ENCODE results near the gene ADH1B. TPM values are rescaled to one million over a fixed set of nuclear protein-coding genes. Genes with fewer than 3 reads are reported as not detected.

The ADH1B gene
- total and polyA plus RNA-seq, 10 of the 15 experiments (the other 5 are each of a cell fraction or from before 2014, with no cell fraction given): 1.3 TPM; not detected in 9

DNA sequence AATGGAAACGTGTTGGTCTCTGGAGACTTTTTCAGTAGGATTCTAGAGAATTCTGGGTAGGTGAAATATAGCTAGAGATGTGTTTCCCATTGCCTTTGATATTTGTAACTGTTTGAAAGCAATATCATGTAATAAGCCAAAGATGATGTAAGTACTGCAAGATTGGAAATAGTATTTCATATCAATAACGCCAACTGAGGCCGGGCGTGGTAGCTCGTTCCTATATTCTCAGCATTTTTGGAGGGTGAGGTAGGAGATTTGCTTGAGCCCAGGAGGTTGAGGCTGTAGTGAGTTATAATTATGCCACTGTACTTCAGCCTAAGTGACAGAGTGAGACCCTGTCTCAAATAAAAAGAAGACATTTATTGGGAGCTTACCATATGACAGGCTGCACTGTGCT lies 39.9 kb downstream of the ADH1B start (continued):
- TF ChIP-seq, protein P1, sequence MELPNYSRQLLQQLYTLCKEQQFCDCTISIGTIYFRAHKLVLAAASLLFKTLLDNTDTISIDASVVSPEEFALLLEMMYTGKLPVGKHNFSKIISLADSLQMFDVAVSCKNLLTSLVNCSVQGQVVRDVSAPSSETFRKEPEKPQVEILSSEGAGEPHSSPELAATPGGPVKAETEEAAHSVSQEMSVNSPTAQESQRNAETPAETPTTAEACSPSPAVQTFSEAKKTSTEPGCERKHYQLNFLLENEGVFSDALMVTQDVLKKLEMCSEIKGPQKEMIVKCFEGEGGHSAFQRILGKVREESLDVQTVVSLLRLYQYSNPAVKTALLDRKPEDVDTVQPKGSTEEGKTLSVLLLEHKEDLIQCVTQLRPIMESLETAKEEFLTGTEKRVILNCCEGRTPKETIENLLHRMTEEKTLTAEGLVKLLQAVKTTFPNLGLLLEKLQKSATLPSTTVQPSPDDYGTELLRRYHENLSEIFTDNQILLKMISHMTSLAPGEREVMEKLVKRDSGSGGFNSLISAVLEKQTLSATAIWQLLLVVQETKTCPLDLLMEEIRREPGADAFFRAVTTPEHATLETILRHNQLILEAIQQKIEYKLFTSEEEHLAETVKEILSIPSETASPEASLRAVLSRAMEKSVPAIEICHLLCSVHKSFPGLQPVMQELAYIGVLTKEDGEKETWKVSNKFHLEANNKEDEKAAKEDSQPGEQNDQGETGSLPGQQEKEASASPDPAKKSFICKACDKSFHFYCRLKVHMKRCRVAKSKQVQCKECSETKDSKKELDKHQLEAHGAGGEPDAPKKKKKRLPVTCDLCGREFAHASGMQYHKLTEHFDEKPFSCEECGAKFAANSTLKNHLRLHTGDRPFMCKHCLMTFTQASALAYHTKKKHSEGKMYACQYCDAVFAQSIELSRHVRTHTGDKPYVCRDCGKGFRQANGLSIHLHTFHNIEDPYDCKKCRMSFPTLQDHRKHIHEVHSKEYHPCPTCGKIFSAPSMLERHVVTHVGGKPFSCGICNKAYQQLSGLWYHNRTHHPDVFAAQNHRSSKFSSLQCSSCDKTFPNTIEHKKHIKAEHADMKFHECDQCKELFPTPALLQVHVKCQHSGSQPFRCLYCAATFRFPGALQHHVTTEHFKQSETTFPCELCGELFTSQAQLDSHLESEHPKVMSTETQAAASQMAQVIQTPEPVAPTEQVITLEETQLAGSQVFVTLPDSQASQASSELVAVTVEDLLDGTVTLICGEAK (IDR thresholded peaks at IDR 0.05; ENCODE audit: borderline replicate concordance): no peak
- no peak for TF ChIP-seq EED (IDR thresholded peaks at IDR 0.05; ENCODE audit: low read depth)
- no peak for TF ChIP-seq PAX5 (IDR thresholded peaks at IDR 0.05; ENCODE audit: borderline replicate concordance, low read depth, low read length)
- TF ChIP-seq JUNB (IDR thresholded peaks at IDR 0.05): no peak
- no peak for TF ChIP-seq FOXM1 (IDR thresholded peaks at IDR 0.05; ENCODE audit: low read depth, low read length)
- no peak for TF ChIP-seq CBFB (IDR thresholded peaks at IDR 0.05; ENCODE audit: low read depth)
- no peak for TF ChIP-seq WRNIP1 (IDR thresholded peaks at IDR 0.05; ENCODE audit: borderline replicate concordance, low read depth, low read length)

DNA sequence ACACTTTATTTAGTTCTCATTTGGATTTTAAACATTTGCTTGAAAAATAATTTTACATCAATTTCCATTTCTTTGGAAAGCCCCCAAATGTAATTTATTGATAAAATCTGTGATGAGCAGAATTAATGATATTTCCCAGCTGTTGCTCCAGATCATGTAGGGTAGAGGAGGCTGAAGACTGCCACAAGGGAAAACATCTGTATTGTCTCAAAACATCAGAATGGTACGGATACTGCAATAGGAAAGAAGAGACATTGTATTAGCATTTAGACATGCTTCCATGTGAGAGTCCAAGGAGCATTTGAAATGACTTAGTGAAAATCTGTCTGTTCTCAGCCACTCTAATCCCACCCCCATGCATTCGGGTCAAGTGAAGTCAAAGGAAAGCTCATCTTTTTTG lies 44.8 kb downstream of the ADH1B start:
- Histone ChIP-seq H3K27me3 (replicated peaks in 1 of 2; ENCODE audit: control insufficient read depth in 2 of 2, insufficient read depth in 2 of 2, low read length in 1 of 2) (no peaks in the 10 kb centered on the region), H3K36me3 (ENCODE audit: control insufficient read depth in 2 of 2, insufficient read depth in 2 of 2, low read length in 1 of 2) (no peaks in the 10 kb centered on the region), H3K9me3 (replicated peaks; ENCODE audit: control insufficient read depth, insufficient read depth, low read length) (no peaks in the 10 kb centered on the region), H3K4me3 (no peak overlapping the region), H3K4me1 (ENCODE audit: control insufficient read depth, insufficient read depth, low read length) (no peaks in the 10 kb centered on the region), H3K4me2 (ENCODE audit: control insufficient read depth, insufficient read depth) (no peak overlapping the region), H3K27ac (ENCODE audit: control insufficient read depth, insufficient read depth) (no peak overlapping the region), H2AFZ (ENCODE audit: control insufficient read depth, low read depth, low read length) (no peak overlapping the region), H4K20me1 (ENCODE audit: control insufficient read depth, insufficient read depth) (no peaks in the 10 kb centered on the region), H3K79me2 (ENCODE audit: control insufficient read depth, insufficient read depth, low read length) (no peaks in the 10 kb centered on the region), H3K9ac (ENCODE audit: control insufficient read depth, insufficient read depth, low read length) (no peak overlapping the region)
- 55% methylated on average over 2 of the region's 2 CpGs for WGBS (ENCODE audit: insufficient coverage, insufficient replicate concordance, low lambda C conversion rate, missing lambda C conversion rate)
- DNase-seq (ENCODE audit: low read depth, low spot score): no peak
- intact Hi-C loops (cut with micrococcal nuclease; ENCODE audit: unreplicated experiment): no loop called here
- no TSS peak for BruUV-seq (replicated peaks)
- CTCF ChIA-PET: no interaction called here
- in situ Hi-C loops (cut with MboI): no loop called here
- ATAC-seq: no peak
- RAD21 ChIA-PET (ENCODE audit: unreplicated experiment): no interaction called here
- POLR2A ChIA-PET: interaction anchor here (0.6 kb wide), 1 partner anchor 9 kb away, joined by 4 read pairs; no protein-coding TSS in a partner anchor
- FAIRE-seq: no peak
- SMC1A ChIA-PET (ENCODE audit: uncharacterized antibody, unreplicated experiment): no interaction called here
- TF ChIP-seq SUPT20H (IDR thresholded peaks at IDR 0.05; ENCODE audit: borderline replicate concordance, control insufficient read depth, low read depth, low read length): no peak
- no peak for TF ChIP-seq RELA (IDR thresholded peaks at IDR 0.05; ENCODE audit: borderline replicate concordance, partially characterized antibody)
- TF ChIP-seq, protein P2, sequence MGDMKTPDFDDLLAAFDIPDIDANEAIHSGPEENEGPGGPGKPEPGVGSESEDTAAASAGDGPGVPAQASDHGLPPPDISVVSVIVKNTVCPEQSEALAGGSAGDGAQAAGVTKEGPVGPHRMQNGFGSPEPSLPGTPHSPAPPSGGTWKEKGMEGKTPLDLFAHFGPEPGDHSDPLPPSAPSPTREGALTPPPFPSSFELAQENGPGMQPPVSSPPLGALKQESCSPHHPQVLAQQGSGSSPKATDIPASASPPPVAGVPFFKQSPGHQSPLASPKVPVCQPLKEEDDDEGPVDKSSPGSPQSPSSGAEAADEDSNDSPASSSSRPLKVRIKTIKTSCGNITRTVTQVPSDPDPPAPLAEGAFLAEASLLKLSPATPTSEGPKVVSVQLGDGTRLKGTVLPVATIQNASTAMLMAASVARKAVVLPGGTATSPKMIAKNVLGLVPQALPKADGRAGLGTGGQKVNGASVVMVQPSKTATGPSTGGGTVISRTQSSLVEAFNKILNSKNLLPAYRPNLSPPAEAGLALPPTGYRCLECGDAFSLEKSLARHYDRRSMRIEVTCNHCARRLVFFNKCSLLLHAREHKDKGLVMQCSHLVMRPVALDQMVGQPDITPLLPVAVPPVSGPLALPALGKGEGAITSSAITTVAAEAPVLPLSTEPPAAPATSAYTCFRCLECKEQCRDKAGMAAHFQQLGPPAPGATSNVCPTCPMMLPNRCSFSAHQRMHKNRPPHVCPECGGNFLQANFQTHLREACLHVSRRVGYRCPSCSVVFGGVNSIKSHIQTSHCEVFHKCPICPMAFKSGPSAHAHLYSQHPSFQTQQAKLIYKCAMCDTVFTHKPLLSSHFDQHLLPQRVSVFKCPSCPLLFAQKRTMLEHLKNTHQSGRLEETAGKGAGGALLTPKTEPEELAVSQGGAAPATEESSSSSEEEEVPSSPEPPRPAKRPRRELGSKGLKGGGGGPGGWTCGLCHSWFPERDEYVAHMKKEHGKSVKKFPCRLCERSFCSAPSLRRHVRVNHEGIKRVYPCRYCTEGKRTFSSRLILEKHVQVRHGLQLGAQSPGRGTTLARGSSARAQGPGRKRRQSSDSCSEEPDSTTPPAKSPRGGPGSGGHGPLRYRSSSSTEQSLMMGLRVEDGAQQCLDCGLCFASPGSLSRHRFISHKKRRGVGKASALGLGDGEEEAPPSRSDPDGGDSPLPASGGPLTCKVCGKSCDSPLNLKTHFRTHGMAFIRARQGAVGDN (IDR thresholded peaks at IDR 0.05): no peak
- no peak for TF ChIP-seq NR2C2 (IDR thresholded peaks at IDR 0.05; ENCODE audit: borderline replicate concordance, control insufficient read depth, insufficient read length, low read depth)
- TF ChIP-seq SMC3 (IDR thresholded peaks at IDR 0.05; ENCODE audit: borderline replicate concordance, low read length): no peak
- no peak for TF ChIP-seq FOS (IDR thresholded peaks at IDR 0.05; ENCODE audit: borderline replicate concordance, extremely low read depth, insufficient read length)
- no peak for TF ChIP-seq TCF12 (IDR thresholded peaks at IDR 0.05; ENCODE audit: low read depth, low read length)
- no peak for TF ChIP-seq POLR2A (IDR thresholded peaks at IDR 0.05; ENCODE audit: low read depth, low read length)
- no peak for TF ChIP-seq NR2C1 (IDR thresholded peaks at IDR 0.05)
- TF ChIP-seq RFX5 (IDR thresholded peaks at IDR 0.05; ENCODE audit: low read depth, low read length): no peak
- no peak for TF ChIP-seq ESRRA (IDR thresholded peaks at IDR 0.05; ENCODE audit: low read length)

Data from GM12878 (cell line).